ENCODE measurements around the gene MINDY4.

MINDY4 gene

DNA sequence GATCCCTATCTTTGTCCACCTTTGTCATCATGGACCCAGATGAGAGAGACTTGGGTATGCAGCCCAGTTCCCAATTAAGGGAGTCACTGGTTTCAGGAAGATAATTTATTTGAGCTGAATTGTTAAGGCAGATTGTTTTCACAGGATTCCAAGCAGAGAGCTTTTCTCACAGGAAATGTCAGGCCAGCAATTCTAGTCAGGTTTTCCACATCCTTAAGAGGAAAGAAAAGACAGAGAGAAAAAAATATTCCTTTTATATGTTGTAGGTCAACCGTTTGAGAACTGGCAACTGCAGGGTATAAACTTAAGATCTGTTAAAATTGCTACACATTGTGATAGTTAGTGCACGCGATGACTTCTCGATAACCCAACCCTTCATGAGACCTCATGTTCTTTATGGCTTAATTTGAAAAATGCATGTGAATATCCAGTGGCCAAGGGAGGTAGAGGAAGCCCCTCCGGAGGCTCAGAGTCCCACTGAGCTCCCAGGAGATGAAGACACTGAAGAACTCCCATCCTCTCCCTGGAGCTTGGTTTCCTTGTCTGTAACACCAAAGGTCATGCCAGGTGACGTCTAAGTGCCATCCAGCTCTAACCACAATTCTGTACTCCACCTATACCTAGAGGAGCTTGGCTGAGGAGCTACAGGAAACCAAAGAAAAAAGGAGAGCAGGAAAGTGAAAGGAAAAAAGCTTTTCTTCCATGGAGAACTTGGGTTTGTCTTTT is 45.6 kb downstream of the MINDY4 start:
- DNase-seq (ENCODE audit: low read depth in 1 of 2, low spot score in 1 of 2), result no peak
- no peak overlapping the region for H3K4me3 ChIP-seq (replicated peaks; ENCODE audit: insufficient read depth, low read length)

DNA sequence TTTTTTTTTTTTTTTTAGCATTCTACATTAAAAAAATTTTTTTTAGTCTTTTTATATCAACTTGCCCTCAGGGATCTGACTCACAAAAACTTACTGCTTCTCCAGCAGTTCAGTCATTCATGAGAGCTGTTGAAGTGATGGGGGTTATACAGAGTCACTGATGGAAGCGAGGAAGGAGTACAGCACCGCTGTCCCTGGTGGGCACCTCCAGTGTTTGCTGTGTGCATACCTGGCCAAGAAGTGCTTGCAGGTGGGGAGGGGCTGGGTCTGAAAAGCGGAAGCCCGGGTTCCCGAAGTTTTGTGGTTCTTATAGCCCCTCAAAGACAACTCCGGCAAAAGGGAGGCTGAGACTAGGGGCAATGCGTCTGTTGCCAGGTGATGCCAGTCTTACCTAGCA is 46.2 kb downstream of the MINDY4 start:
- peaks cover 2% of the 10 kb centered on the region for H3K27me3 ChIP-seq (ENCODE audit: insufficient read depth, poor library complexity, severe bottlenecking)
- no peak overlapping the region for H3K27ac ChIP-seq (replicated peaks)
- DNase-seq (ENCODE audit: low read depth in 1 of 2, low spot score in 1 of 2), result no peak
- no peak overlapping the region for H3K4me3 ChIP-seq (replicated peaks; ENCODE audit: insufficient read depth, low read length)
- TF ChIP-seq SPI1 (IDR thresholded peaks at IDR 0.05; ENCODE audit: borderline replicate concordance, low read depth), result no peak
- TF ChIP-seq, protein P1, sequence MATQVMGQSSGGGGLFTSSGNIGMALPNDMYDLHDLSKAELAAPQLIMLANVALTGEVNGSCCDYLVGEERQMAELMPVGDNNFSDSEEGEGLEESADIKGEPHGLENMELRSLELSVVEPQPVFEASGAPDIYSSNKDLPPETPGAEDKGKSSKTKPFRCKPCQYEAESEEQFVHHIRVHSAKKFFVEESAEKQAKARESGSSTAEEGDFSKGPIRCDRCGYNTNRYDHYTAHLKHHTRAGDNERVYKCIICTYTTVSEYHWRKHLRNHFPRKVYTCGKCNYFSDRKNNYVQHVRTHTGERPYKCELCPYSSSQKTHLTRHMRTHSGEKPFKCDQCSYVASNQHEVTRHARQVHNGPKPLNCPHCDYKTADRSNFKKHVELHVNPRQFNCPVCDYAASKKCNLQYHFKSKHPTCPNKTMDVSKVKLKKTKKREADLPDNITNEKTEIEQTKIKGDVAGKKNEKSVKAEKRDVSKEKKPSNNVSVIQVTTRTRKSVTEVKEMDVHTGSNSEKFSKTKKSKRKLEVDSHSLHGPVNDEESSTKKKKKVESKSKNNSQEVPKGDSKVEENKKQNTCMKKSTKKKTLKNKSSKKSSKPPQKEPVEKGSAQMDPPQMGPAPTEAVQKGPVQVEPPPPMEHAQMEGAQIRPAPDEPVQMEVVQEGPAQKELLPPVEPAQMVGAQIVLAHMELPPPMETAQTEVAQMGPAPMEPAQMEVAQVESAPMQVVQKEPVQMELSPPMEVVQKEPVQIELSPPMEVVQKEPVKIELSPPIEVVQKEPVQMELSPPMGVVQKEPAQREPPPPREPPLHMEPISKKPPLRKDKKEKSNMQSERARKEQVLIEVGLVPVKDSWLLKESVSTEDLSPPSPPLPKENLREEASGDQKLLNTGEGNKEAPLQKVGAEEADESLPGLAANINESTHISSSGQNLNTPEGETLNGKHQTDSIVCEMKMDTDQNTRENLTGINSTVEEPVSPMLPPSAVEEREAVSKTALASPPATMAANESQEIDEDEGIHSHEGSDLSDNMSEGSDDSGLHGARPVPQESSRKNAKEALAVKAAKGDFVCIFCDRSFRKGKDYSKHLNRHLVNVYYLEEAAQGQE (IDR thresholded peaks at IDR 0.05; ENCODE audit: insufficient replicate concordance, low read depth), result no peak
- no peak for TF ChIP-seq POLR2AphosphoS5 (IDR thresholded peaks at IDR 0.05; ENCODE audit: low read depth)
- TF ChIP-seq GABPA (IDR thresholded peaks at IDR 0.05; ENCODE audit: low read depth), result no peak
- TF ChIP-seq, protein P2, sequence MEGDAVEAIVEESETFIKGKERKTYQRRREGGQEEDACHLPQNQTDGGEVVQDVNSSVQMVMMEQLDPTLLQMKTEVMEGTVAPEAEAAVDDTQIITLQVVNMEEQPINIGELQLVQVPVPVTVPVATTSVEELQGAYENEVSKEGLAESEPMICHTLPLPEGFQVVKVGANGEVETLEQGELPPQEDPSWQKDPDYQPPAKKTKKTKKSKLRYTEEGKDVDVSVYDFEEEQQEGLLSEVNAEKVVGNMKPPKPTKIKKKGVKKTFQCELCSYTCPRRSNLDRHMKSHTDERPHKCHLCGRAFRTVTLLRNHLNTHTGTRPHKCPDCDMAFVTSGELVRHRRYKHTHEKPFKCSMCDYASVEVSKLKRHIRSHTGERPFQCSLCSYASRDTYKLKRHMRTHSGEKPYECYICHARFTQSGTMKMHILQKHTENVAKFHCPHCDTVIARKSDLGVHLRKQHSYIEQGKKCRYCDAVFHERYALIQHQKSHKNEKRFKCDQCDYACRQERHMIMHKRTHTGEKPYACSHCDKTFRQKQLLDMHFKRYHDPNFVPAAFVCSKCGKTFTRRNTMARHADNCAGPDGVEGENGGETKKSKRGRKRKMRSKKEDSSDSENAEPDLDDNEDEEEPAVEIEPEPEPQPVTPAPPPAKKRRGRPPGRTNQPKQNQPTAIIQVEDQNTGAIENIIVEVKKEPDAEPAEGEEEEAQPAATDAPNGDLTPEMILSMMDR (IDR thresholded peaks at IDR 0.05; ENCODE audit: insufficient read depth, low read length), result no peak

More for the DNA sequence above, 45.6 kb downstream of the MINDY4 start:
- Histone ChIP-seq H3K27me3 (ENCODE audit: insufficient read depth, poor library complexity, severe bottlenecking) (peaks cover 2% of the 10 kb centered on the region), H3K27ac (replicated peaks) (no peak overlapping the region)
- TF ChIP-seq POLR2AphosphoS5 (IDR thresholded peaks at IDR 0.05; ENCODE audit: low read depth) (no peak), GABPA (IDR thresholded peaks at IDR 0.05; ENCODE audit: low read depth) (no peak), SPI1 (IDR thresholded peaks at IDR 0.05; ENCODE audit: borderline replicate concordance, low read depth) (no peak)
- TF ChIP-seq, protein P1 (IDR thresholded peaks at IDR 0.05; ENCODE audit: insufficient replicate concordance, low read depth), result no peak
- TF ChIP-seq, protein P2 (IDR thresholded peaks at IDR 0.05; ENCODE audit: insufficient read depth, low read length), result no peak

DNA sequence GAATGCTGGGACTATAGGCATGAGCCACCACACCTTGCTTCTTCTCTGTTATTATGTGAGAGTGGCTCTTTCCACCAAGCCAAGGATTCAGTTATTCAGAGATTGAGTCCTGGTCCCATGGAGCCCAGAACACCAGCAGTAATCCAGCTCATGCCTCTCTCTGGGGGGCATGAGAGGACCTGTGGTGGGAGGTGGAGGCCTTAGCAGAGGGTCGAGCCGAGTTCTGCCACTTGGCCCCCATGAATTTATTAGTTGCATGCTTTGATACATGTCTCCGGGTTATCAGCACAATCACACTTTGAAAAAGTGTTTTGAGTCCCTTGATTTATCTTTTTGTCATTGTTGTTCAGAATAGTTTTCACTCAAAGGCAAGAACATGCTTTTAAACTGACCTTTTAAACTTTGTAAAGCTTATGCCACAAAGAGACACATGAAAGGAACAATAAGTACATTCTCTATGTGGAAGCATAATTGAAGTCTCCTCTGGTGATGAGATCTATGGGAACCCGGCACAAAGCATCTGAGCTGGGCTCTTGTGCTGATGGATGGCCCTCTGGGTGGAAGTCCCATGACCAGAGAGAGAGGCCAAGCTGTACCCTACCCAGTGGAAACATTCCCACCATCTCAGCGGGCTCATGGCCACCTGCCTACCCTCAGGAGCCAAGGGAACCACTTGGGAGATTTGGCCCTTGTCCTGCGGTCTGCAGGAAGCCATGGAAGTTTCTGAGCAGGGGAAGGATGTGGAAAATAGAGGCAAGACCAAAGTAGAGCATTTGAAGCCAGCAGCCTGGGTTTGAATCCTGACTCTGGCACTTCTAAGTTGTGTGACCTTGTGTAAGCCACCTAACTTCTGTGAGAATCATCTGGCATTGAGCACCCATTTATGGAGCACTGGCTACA is 53.9 kb downstream of the MINDY4 start:
- DNase-seq (ENCODE audit: low read depth in 1 of 2, low spot score in 1 of 2), result no peak
- Histone ChIP-seq H3K4me3 (replicated peaks; ENCODE audit: insufficient read depth, low read length) (no peak overlapping the region), H3K27ac (replicated peaks) (no peak overlapping the region), H3K27me3 (ENCODE audit: insufficient read depth, poor library complexity, severe bottlenecking) (no peaks in the 10 kb centered on the region)
- TF ChIP-seq, protein P2 (IDR thresholded peaks at IDR 0.05; ENCODE audit: insufficient read depth, low read length), result no peak
- no peak for TF ChIP-seq POLR2AphosphoS5 (IDR thresholded peaks at IDR 0.05; ENCODE audit: low read depth)
- TF ChIP-seq, protein P1 (IDR thresholded peaks at IDR 0.05; ENCODE audit: insufficient replicate concordance, low read depth), result no peak
- TF ChIP-seq GABPA (IDR thresholded peaks at IDR 0.05; ENCODE audit: low read depth), result no peak
- TF ChIP-seq SPI1 (IDR thresholded peaks at IDR 0.05; ENCODE audit: borderline replicate concordance, low read depth), result no peak

All from HL-60 (cell line).